Thyroid gland (tissue), 4 donors: ENCODE results near the gene SERPINB6. TPM values are rescaled to one million over a fixed set of nuclear protein-coding genes. Genes with fewer than 3 reads are reported as not detected.

ENCODE experiments used
- DNase-seq, 2 donors: peaks; one replicate each; pipeline ENCODE4 v3.0.0-alpha.2; 2019
- H3K27ac ChIP-seq, 3 donors: fragments of 200-600 bp; sonication (generic); 1 replicate in 2 of 3; 2 replicates in 1 of 3; pipeline ENCODE4 v1.5.1; 2016 to 2019; ENCODE audit warnings: mild to moderate bottlenecking in 1 of 3, moderate library complexity in 1 of 3
- H3K27me3 ChIP-seq: fragments of 200-600 bp; sonication (generic); one replicate; pipeline ENCODE4 v1.5.1; 2019
- H3K36me3 ChIP-seq, 2 donors: fragments of 200-600 bp; sonication (generic); one replicate each; pipeline ENCODE4 v1.5.1; 2016 to 2019
- H3K4me1 ChIP-seq, 2 donors: fragments of 200-600 bp; sonication (generic); one replicate each; pipeline ENCODE4 v1.5.1; 2017 to 2019
- H3K4me3 ChIP-seq, 3 donors: fragments of 200-600 bp; sonication (generic); replicated peaks in 1 of 3; 1 replicate in 2 of 3; 2 replicates in 1 of 3; pipeline ENCODE4 v1.5.1; 2016; ENCODE audit warnings: mild to moderate bottlenecking in 1 of 3
- H3K9me3 ChIP-seq: fragments of 200-600 bp; sonication (generic); one replicate; pipeline ENCODE4 v1.5.1; 2017
- POLR2A ChIP-seq, 2 donors: fragments of 450-650 bp; IDR thresholded peaks; one replicate each; pipeline ENCODE4 v1.6.1; 2017; ENCODE audit warnings: antibody characterized with exemption in 2 of 2, mild to moderate bottlenecking in 2 of 2, moderate library complexity in 1 of 2
- whole genome bisulfite sequencing, 2 donors: methylation state at CpG; one replicate each; pipeline ENCODE4 v1.1.5; 2017; 5-methylcytosine and 5-hydroxymethylcytosine counted together
- intact Hi-C: fragments of 100-400 bp; cut with DNase I; formaldehyde crosslinking; loops from one replicate; pipeline ENCODE4 v1.15.1; 2023
- total RNA-seq, 4 donors: library from RNA; depleted of rRNA; stranded (reverse); fragments of >200 nt; gene quantifications; one replicate each; pipeline ENCODE4 v1.2.3, GENCODE V29; 2016
- TF ChIP-seq, protein P1 (sequence below), 6 experiments: fragments of 200-600 bp in 3 of 6; fragments of 450-650 bp in 3 of 6; sonication (generic) in 3 of 6; IDR thresholded peaks; one replicate each; pipeline ENCODE4 v1.5.1; 2016 to 2019; ENCODE audit warnings: antibody characterized with exemption in 6 of 6, mild to moderate bottlenecking in 2 of 6, inconsistent platforms in 1 of 6, moderate library complexity in 1 of 6

Gene SERPINB6
- total RNA-seq, 4 donors from 2014 or later: 151 to 210 (median 171) TPM

GRCh38 chr6:2988426-2989331 lies 17.3 kb upstream of the SERPINB6 start:
- Histone ChIP-seq H3K36me3 (no peaks in the 10 kb centered on the region), H3K27me3 (no peaks in the 10 kb centered on the region), H3K9me3 (no peaks in the 10 kb centered on the region), H3K4me3 (peak overlapping the region; percentile 50 to 70 (median 67)), H3K27ac (peak overlapping the region; percentile 94 to 98 (median 98)), H3K4me1 (peaks cover 6 to 9% of the 10 kb centered on the region in 2 donors)
- WGBS, 2 donors: 0 to 1% methylated on average over 30 to 37 of the region's 64 CpGs
- DNase-seq: peak; percentile 89
- intact Hi-C loops: loop anchor here (5.0 kb wide), 1 partner anchor 36 kb away; no protein-coding TSS in a partner anchor
- TF ChIP-seq POLR2A (IDR thresholded peaks at IDR 0.05): peak in 1 of 2 donors; percentile 70
- TF ChIP-seq, protein P1, sequence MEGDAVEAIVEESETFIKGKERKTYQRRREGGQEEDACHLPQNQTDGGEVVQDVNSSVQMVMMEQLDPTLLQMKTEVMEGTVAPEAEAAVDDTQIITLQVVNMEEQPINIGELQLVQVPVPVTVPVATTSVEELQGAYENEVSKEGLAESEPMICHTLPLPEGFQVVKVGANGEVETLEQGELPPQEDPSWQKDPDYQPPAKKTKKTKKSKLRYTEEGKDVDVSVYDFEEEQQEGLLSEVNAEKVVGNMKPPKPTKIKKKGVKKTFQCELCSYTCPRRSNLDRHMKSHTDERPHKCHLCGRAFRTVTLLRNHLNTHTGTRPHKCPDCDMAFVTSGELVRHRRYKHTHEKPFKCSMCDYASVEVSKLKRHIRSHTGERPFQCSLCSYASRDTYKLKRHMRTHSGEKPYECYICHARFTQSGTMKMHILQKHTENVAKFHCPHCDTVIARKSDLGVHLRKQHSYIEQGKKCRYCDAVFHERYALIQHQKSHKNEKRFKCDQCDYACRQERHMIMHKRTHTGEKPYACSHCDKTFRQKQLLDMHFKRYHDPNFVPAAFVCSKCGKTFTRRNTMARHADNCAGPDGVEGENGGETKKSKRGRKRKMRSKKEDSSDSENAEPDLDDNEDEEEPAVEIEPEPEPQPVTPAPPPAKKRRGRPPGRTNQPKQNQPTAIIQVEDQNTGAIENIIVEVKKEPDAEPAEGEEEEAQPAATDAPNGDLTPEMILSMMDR (IDR thresholded peaks at IDR 0.05): peak; percentile 55 to 97 (median 92)

DNA sequence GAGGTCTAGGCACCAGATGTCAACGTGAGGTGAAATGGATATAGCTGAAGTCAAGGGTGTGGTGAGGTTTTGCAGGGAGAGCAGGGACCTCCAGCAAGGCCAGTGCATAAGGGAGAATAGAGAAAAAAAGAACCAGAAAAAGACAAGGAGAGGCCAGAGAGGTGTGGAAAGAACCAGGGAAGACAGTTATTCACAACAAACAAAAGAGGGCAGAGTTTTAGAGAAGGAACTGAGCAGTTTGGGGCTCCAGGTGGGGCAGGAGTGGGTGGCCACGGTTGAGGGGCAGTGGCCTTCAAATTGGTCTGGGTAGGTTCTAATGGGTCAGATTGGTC lies 16.7 kb upstream of the SERPINB6 start:
- no peaks in the 10 kb centered on the region for H3K9me3 ChIP-seq
- H3K27me3 ChIP-seq: no peaks in the 10 kb centered on the region
- WGBS, 2 donors: 26 to 27% methylated on average over 2 of the region's 2 CpGs
- TF ChIP-seq, protein P1 (IDR thresholded peaks at IDR 0.05): no peak
- TF ChIP-seq POLR2A (IDR thresholded peaks at IDR 0.05): no peak
- intact Hi-C loops: loop anchor here (5.0 kb wide), 1 partner anchor 36 kb away; no protein-coding TSS in a partner anchor
- DNase-seq: no peak
- H3K4me1 ChIP-seq: peaks cover 6 to 9% of the 10 kb centered on the region in 2 donors
- H3K4me3 ChIP-seq: peak overlapping the region in 2 of 3 donors; percentile 50 to 67
- H3K27ac ChIP-seq: peak overlapping the region; percentile 94 to 98 (median 98)
- no peaks in the 10 kb centered on the region for H3K36me3 ChIP-seq

DNA sequence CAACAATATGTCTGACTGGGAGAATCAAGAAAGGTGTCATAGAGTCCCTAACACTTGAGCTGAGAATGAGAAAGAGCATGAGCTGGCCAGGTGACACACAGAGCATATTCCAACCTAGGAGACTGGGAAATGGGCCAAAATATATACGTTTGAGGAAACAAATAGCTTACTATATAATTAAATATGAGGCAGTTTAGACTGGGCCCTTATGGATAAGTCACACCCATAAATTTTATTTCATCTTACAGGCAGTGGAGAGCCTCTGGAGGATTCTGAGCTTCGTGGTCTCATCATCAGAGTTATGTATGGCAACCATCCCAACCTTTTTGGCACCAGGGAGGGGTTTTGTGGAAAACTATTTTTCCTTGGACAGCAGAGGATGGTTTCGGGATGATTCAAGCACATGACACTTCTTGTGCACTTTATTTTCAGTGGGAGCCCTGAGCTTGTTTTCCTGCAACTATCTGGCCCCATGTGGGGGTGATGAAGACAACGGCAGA lies 15.4 kb upstream of the SERPINB6 start:
- H3K27me3 ChIP-seq: no peaks in the 10 kb centered on the region
- no peak for DNase-seq
- H3K27ac ChIP-seq: no peak overlapping the region
- intact Hi-C loops: loop anchor here (5.0 kb wide), 1 partner anchor 34 kb away; no protein-coding TSS in a partner anchor
- no peak overlapping the region for H3K4me3 ChIP-seq
- H3K36me3 ChIP-seq: no peaks in the 10 kb centered on the region
- no peak for TF ChIP-seq POLR2A (IDR thresholded peaks at IDR 0.05)
- TF ChIP-seq, protein P1 (IDR thresholded peaks at IDR 0.05): no peak
- peaks cover 6 to 18% of the 10 kb centered on the region in 2 donors for H3K4me1 ChIP-seq
- WGBS, 2 donors: 64 to 73% methylated on average over 4 of the region's 4 CpGs
- H3K9me3 ChIP-seq: no peaks in the 10 kb centered on the region

- intact Hi-C loops: loop anchor here (5.0 kb wide), 1 partner anchor 33 kb away; no protein-coding TSS in a partner anchor
- H3K4me3 ChIP-seq: no peak overlapping the region
- H3K27me3 ChIP-seq: no peaks in the 10 kb centered on the region
- no peaks in the 10 kb centered on the region for H3K36me3 ChIP-seq
- H3K4me1 ChIP-seq: peaks cover 6 to 18% of the 10 kb centered on the region in 2 donors
- no peak overlapping the region for H3K27ac ChIP-seq
- TF ChIP-seq, protein P1 (IDR thresholded peaks at IDR 0.05): no peak
- TF ChIP-seq POLR2A (IDR thresholded peaks at IDR 0.05): no peak
- H3K9me3 ChIP-seq: no peaks in the 10 kb centered on the region
- 85 to 92% methylated on average over 12 of the region's 12 CpGs for WGBS, 2 donors
- no peak for DNase-seq
These were observed 13.5 kb upstream of the SERPINB6 start for GRCh38 chr6:2984738-2985406.
